Pancreas (tissue), 10 donors: ENCODE results near the gene RERG. TPM values are rescaled to one million over a fixed set of nuclear protein-coding genes. Genes with fewer than 3 reads are reported as not detected.
"Not testable (repeated sequence)": the region's sequence is repeated elsewhere in the genome, so short reads cannot be mapped to it uniquely, and the experiment has no call there.

Experiments
- ATAC-seq, 4 donors: fragments of 200-7000 bp; cut with Tn5 transposase; one replicate each; pipeline versions ENCODE4 v1.8.0 to v1.9.1; 2020; ENCODE audit warnings: mild to moderate bottlenecking in 4 of 4, moderate library complexity in 4 of 4
- DNase-seq, 6 donors: peaks; one replicate each; pipeline ENCODE4 v3.0.0-alpha.2; 2020
- FAIRE-seq: peaks from 2 replicates; lab custom pipeline; 2012; peaks lifted over from hg19 to GRCh38; lab: Jason Lieb, UNC
- H3K27ac ChIP-seq, 4 donors: fragments of 200-600 bp; sonication (generic); 1 replicate in 3 of 4; 2 replicates in 1 of 4; pipeline versions ENCODE4 v1.5.0 to v1.8.0; 2020
- H3K27me3 ChIP-seq, 4 donors: fragments of 200-600 bp; one replicate each; pipeline ENCODE4 v1.8.0; 2021
- H3K36me3 ChIP-seq, 3 donors: fragments of 200-600 bp; sonication (generic) in 1 of 3; one replicate each; pipeline versions ENCODE4 v1.5.0 to v1.8.0; 2020 to 2021
- H3K4me1 ChIP-seq, 3 donors: fragments of 200-600 bp; one replicate each; pipeline ENCODE4 v1.8.0; 2021
- H3K4me3 ChIP-seq, 4 donors: fragments of 200-600 bp; sonication (generic) in 2 of 4; one replicate each; pipeline versions ENCODE4 v1.5.0 to v1.8.0; 2020 to 2021
- H3K9me3 ChIP-seq, 4 donors: fragments of 200-600 bp; one replicate each; pipeline ENCODE4 v1.8.0; 2021
- WGBS, 2 donors: extraction: QIAGEN DNeasy Blood & Tissue Kit; methylation state at CpG; one replicate each; pipeline ENCODE4 v1.1.7; 2013; 5-methylcytosine and 5-hydroxymethylcytosine counted together
- intact Hi-C, 3 donors: fragments of 100-400 bp; cut with DNase I; formaldehyde crosslinking; loops; one replicate each; pipeline versions ENCODE4 v1.11.1 to v1.14.2; 2022
- polyA plus RNA-seq, 2 donors: library from polyadenylated mRNA; stranded (reverse); fragments of 200-250 nt; gene quantifications; one replicate each; pipeline ENCODE4 v1.2.3, GENCODE V29; 2013
- total RNA-seq, 6 donors: library from RNA; stranded (reverse); fragmentation: NEBNext Ultra II Directional in 4 of 6; extraction: Animal tissue kit (Norgen Biotek cat#: 25700) in 4 of 6; gene quantifications; one replicate each; pipeline versions ENCODE4 v1.2.1 to v1.2.4, GENCODE V29; 2021 to 2023
- TF ChIP-seq, protein P1 (sequence below), 4 donors: fragments of 200-600 bp; sonication (generic) in 3 of 4; IDR thresholded peaks; one replicate each; pipeline versions ENCODE4 v1.5.0 to v1.8.0; 2021; ENCODE audit warnings: antibody characterized with exemption in 4 of 4
- donor health status: healthy with polysubstance abuse.
- donor health status: DM: no; HTN: no; CAD: no; lungs with moderate emphysema.
- donor health status: DM: no; HTN: no; CAD: no.
- donor health status: control.
- donor health status: control.
- donor health status: Bipolar disorder and iron deficiency.
- donor health status: DM: yes; HTN: yes; CAD: no.
- donor health status: DM: no; HTN: no; CAD: no.
- donor health status: DM: no; HTN: no; CAD: no.
- donor health status: DM: yes; HTN: yes; CAD: no.

RERG gene
- total and polyA plus RNA-seq, 8 donors: 2.0 to 10.4 (median 5.5) TPM

- no peak overlapping the region for H3K4me3 ChIP-seq
- H3K27ac ChIP-seq: no peak overlapping the region
- no peaks in the 10 kb centered on the region for H3K9me3 ChIP-seq
- H3K36me3 ChIP-seq: peaks cover 0 to 5% (median 0%) of the 10 kb centered on the region in 3 donors
- H3K27me3 ChIP-seq: no peaks in the 10 kb centered on the region
- 91 to 99% methylated on average over 4 of the region's 4 CpGs for WGBS, 2 donors
- intact Hi-C loops: no loop called here
- FAIRE-seq (no peak), ATAC-seq (no peak), DNase-seq (no peak)
- TF ChIP-seq, protein P1, sequence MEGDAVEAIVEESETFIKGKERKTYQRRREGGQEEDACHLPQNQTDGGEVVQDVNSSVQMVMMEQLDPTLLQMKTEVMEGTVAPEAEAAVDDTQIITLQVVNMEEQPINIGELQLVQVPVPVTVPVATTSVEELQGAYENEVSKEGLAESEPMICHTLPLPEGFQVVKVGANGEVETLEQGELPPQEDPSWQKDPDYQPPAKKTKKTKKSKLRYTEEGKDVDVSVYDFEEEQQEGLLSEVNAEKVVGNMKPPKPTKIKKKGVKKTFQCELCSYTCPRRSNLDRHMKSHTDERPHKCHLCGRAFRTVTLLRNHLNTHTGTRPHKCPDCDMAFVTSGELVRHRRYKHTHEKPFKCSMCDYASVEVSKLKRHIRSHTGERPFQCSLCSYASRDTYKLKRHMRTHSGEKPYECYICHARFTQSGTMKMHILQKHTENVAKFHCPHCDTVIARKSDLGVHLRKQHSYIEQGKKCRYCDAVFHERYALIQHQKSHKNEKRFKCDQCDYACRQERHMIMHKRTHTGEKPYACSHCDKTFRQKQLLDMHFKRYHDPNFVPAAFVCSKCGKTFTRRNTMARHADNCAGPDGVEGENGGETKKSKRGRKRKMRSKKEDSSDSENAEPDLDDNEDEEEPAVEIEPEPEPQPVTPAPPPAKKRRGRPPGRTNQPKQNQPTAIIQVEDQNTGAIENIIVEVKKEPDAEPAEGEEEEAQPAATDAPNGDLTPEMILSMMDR (IDR thresholded peaks at IDR 0.05): no peak
- H3K4me1 ChIP-seq: no peaks in the 10 kb centered on the region
Measured at GRCh38 chr12:15114501-15114900, 106.7 kb downstream of the RERG start.

DNA sequence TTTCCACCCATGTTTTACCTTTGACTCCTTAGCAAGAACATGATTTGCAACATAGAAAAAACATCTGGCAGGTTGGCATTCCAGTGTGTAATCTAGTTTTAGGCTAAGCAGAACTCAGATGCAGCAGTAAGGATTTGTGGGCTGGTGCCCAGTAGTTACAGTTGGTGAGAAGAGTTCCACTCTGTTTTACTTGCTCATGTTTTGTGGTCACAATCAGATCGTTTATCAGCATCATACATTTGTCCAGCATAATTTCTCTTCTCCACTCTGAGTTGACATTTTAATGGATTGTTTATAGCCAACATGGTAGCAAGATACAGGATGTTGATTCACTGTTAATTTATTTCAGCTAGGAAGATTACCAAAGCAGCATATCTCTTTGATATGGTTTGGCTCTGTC lies 128.4 kb downstream of the RERG start:
- Histone ChIP-seq H3K27me3 (no peaks in the 10 kb centered on the region), H3K36me3 (no peaks in the 10 kb centered on the region), H3K27ac (no peak overlapping the region), H3K4me1 (no peaks in the 10 kb centered on the region), H3K4me3 (no peak overlapping the region), H3K9me3 (no peaks in the 10 kb centered on the region)
- DNase-seq: no peak
- no peak for FAIRE-seq
- TF ChIP-seq, protein P1 (IDR thresholded peaks at IDR 0.05): no peak
- intact Hi-C loops: no loop called here
- WGBS, 2 donors: 36 to 50% methylated on average over 1 of the region's 1 CpG
- ATAC-seq: no peak

DNA sequence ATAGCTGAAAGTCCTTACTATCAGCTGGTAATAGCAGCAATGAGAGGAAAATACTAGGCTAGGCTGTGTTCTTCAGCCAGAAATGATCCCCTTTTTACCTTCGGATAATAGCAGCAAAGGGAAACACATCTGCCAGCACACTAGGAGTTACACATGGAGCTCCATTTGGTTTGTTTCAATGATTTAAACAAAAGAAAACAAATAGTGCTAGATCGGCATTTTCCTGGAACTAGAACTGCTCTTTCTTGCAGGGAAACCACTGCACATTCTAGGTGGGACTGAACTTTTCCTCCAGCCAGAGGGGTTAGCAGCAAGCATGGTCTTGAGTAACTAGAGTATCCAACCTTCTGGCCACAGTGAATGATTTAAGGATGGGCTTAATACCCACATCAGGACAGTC lies 130.8 kb downstream of the RERG start:
- TF ChIP-seq, protein P1 (IDR thresholded peaks at IDR 0.05): no peak
- no peak for ATAC-seq
- WGBS, 2 donors: 48 to 62% methylated on average over 2 of the region's 2 CpGs

GRCh38 chr12:15088105-15088504 lies 133.1 kb downstream of the RERG start:
- TF ChIP-seq, protein P1 (IDR thresholded peaks at IDR 0.05): no peak
- WGBS, 2 donors: 55 to 83% methylated on average over 1 of the region's 1 CpG
- Histone ChIP-seq H3K4me1 (no peaks in the 10 kb centered on the region), H3K27ac (no peak overlapping the region), H3K27me3 (no peaks in the 10 kb centered on the region), H3K36me3 (no peaks in the 10 kb centered on the region), H3K4me3 (no peak overlapping the region), H3K9me3 (no peaks in the 10 kb centered on the region)
- FAIRE-seq (no peak), ATAC-seq (no peak), DNase-seq (no peak)
- intact Hi-C loops: no loop called here

More for the DNA sequence above, 130.8 kb downstream of the RERG start:
- Histone ChIP-seq H3K27ac (no peak overlapping the region), H3K36me3 (no peaks in the 10 kb centered on the region), H3K9me3 (no peaks in the 10 kb centered on the region), H3K4me1 (no peaks in the 10 kb centered on the region), H3K27me3 (no peaks in the 10 kb centered on the region), H3K4me3 (no peak overlapping the region)
- FAIRE-seq (no peak), DNase-seq (no peak)
- intact Hi-C loops: no loop called here

GRCh38 chr12:15077751-15078150 lies 143.5 kb downstream of the RERG start:
- intact Hi-C loops, H3K27me3 ChIP-seq, ATAC-seq, H3K4me3 ChIP-seq, H3K27ac ChIP-seq, H3K9me3 ChIP-seq, H3K4me1 ChIP-seq, FAIRE-seq, H3K36me3 ChIP-seq, DNase-seq: not testable (repeated sequence)
- WGBS, 2 donors: 78 to 91% methylated on average over 2 of the region's 2 CpGs
